NCI-H2171 treated with DMSO at 0.1 percent for 48 hours (cell line): ENCODE data around the gene THAP4.

ENCODE experiments used
- DNase-seq: peaks from one replicate; lab custom pipeline; 2025; lab: John Stamatoyannopoulos, UW

The THAP4 gene, protein sequence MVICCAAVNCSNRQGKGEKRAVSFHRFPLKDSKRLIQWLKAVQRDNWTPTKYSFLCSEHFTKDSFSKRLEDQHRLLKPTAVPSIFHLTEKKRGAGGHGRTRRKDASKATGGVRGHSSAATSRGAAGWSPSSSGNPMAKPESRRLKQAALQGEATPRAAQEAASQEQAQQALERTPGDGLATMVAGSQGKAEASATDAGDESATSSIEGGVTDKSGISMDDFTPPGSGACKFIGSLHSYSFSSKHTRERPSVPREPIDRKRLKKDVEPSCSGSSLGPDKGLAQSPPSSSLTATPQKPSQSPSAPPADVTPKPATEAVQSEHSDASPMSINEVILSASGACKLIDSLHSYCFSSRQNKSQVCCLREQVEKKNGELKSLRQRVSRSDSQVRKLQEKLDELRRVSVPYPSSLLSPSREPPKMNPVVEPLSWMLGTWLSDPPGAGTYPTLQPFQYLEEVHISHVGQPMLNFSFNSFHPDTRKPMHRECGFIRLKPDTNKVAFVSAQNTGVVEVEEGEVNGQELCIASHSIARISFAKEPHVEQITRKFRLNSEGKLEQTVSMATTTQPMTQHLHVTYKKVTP

DNA sequence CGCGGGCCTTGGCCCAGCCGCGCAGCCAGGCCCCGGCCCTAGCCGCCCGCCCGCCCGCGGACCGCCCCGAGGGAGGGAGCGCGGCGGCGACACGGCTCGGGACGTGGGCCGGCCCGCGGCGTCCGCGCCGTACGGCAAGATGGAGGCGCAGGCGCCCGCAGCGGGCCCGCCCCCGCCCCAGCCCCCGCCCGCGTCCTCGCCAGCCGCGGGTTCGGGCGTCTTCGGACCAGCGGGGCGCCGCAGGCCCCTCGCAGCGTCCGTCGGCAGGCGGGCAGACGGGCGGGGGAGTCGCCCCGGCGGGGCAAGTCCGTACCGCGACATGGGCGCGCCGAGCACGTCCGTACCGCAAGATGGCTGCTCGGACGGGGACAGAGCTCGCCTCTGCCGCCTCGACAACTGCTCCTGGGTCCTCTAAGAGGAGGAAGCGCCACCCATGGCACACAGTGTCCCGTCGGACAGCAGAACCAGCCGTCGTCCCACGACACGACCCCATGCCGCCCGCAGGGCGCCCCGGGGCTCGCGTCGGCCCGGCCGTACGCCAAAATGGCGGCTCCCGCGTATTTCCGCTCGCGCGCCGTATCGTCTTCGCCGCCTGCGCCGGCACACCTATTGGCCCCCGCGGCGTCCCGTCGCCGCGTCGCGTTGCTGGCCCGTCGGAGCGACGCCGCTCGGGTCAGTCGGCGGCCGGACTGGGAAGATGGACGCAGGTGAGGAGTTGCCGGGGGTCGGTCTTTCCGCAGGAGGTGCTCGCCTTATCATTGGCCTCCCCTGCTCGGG lies at the start of gene THAP4, which contains the start of gene ATG4B:
THAP4 (minus strand) TSS at position 141 of the 777 bp plus-strand sequence. CDS start 141 bp downstream, outside the sequence.
ATG4B (plus strand) TSS at position 676 of the 777 bp plus-strand sequence; CDS start at position 698, 22 bp downstream.
- DNase-seq, result peak; percentile 61

DNA sequence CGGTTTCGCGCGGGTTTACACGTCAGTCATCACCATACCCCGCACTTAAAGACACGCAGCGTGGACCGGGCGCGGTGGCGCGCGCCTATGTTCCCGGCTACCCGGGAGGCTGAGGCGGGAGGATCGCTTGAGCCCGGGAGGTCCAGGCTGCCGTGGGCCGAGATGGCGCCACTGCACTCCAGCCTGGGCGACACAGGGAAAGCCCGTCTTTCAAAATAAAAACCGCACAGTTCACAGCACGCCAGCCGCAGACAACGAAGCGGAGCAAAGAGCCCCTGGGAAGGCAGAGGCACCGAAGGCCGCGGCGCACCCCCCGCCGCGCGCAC lies 49.3 kb upstream of the THAP4 start:
- no peak for DNase-seq

DNA sequence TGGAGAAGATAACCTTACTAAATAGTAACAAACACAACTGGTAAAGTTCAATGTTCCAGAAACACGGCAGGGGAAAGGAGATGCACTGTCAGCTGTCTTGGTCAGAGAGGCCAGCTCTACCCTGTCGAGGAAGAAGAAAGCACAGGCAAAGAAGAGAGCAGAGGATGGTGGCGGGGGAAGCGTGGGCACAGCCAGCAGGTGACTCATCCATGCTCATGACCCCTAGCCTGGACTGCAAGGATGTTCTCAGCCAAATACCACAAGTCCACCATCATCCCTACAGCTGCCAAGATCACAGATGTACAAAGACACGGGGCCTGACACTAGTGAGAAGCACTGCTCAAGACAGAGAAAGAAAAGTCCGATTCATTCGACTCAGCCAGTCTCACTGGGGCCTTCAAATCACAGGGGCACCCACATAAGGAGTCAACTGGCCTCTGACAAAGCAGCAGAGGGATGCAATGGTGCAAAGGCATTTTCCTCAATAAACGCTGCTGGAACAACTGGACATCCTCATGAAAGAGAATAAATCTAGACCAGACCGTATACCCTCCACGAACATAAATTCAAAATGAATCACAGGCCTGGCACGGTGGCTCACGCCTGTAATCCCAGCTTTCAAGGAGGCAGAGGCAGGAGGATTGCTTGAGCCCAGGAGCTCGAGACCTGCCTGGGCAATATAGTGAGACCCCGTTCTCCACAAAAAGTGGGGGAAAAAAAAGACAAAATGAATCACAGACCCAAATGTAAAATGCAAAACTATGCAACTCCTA lies 44.1 kb upstream of the THAP4 start:
- DNase-seq, result no peak

DNA sequence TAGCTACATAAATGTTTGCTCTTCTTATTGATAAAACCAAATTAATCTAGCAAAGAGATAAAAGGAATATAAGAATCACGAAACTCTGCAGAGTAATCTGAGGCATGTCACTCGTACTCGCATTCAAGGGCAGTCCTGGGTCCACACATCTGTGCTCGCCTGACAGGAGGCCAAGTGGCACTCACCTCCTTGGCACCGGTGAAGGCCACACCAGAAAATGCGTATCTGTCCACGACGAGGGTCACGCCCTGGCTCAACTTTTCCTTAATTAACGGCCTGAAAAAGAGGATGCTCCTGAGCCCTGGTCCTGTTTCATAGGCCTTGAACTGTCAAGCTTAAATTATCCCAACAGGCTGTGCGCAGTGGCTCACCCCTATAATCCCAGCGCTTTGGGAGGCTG lies 43.1 kb upstream of the THAP4 start:
- DNase-seq, result no peak

DNA sequence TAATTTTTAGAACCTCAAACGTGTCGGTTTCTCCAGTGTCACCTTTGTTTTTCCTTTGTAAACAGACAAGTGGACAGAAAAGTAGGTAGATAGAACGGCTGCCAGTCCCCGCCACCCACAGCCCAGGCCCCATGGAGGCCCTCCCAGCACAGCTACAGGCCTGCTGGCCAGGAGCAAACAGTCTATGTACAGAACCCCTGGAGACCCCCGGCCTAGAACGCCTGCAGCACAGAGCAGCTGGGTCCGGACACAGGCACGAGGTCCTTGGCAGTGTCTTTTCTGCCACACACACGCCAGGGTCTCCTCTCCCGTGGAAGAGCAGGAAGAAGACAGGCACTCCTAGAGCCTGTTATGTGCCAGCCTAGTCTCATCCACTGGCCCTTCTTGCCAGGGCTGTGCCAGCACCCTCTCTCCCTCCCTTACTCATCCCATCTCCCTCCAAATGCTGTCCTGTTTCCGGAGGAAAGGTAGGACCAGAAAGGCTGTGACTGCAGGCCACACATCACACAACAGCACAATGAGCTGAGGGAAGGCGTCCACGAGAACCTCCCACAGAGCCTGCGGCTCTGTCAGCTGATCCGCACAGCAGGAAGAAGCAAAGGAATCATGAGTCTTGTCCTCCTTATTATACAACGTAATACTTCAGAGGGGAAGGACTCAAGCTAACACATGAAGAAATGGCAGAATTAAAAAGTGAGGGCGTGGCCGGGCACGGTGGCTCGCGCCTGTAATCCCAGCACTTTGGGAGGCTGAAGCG lies 42.0 kb upstream of the THAP4 start:
- DNase-seq, result no peak

DNA sequence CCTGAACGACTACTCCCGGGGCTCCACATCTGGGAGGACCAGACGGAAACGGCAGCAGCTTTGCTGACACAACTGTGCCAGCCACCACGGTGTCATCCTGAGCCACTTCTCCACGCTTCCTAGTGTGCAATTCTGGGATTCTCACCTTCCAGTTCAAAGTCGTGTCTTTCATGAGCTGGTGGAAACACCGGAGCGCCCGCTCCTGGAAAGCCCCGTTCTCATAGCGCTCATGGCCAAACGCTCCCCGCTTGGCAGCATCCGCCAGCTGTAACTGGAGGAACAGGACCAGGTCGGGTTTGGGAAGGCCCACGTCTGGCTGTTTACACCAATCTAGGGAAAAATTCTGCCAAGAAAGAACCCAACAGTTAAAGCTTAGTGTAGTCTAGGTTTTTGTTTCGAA lies 41.3 kb upstream of the THAP4 start:
- DNase-seq, result no peak

DNA sequence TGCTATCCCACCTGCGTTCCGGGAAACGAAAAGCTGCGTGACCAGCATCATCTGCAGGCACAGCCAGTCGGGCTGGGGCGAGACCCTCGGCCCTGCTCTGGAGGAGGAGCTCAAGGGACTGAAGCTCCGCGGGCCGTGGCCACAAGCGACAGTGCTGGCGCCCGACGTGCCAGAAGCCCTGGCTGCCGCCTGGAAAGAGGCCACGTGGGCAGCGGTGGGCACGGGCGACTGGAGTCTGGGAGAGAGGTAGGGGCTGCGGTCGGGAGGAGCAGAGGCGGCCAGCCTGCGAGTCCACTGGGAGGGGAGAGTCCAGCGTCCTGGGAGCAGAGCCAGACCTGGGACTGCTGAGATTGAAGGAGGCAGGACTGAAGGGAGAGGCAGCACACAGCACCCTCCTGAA lies 40.4 kb upstream of the THAP4 start:
- no peak for DNase-seq

DNA sequence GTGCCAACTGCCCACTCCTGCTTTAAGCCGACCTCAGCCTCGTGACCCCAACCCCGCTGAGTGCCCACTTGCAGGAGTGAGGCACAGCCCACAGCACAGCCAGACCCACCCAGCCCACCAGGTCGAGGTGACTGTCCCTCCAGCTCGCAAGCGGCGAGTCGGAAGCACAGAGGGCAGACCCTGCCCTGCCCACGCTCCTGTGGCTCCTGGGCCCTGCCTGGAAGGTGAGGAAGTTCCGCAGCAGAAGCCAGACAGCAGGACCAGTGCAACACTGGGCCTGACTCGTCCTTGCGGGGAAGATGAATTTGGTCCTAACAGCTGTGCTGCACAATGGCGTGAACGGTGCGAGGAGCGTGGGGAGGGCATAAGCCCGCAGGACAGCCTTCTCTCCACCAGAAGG lies 39.7 kb upstream of the THAP4 start:
- no peak for DNase-seq

DNA sequence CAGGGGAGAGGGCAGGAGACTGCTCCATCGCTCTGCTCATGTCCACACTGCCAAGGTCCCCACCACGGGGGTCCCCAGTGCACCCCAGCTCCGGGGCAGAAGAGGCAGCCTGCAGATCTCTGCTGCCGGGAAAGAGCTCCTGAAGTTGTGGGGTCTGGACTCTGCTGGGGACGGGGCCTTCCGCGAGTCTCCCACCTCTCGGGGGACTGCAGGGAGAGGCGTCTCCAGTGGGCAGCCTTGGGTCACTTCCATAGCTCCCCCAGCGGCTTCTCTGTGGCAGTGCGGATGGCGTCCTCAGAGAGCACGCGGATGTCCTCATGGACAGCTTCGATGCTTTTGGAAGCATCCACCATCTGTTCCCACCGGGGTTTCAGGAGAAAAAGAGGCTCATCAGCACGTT lies 38.9 kb upstream of the THAP4 start:
- DNase-seq, result no peak

DNA sequence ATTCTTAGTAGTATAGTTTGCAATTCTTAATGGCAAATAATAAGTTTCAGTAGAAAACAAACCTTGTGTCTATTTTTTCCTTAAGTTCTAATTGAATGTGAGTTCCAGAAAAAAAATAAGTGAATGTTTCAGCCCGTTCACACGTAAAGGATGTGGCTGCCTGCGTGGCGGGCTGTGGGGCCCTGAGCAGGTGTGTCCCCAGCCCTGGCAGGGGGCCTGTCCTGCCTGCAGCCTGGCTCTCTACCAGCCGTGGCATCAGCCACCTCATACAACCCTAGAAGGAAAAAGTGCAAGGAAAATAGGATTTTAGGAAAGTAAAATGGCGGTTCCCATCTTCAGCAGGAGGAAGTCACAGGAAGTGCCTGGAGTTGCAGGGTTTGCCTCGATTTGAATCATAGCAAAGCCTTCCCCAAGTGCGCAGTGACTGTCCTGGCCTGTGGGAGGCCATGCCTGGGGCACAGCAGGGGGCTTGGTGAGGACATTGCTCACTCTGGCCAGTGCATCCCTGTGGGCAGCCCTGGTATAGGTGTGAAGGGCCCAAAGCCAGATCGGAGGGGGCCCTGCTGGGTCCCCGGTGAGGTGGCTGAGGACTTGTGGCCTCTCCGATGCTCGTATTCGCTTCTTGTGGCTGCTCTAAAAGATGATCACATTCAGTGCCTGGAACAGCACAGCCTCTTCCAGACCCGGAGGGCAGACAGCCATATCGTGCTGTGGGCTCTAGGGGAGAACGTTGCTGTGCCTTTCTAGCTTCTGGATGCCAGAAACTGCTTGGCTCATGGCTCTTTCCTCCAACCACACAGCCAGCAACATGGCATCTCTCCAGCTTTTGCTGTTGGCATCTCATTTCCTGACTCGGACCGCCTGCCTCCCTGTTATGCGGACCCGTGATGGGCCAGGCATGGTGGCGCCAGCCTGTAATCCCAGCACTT lies 37.1 kb upstream of the THAP4 start:
- DNase-seq, result no peak

DNA sequence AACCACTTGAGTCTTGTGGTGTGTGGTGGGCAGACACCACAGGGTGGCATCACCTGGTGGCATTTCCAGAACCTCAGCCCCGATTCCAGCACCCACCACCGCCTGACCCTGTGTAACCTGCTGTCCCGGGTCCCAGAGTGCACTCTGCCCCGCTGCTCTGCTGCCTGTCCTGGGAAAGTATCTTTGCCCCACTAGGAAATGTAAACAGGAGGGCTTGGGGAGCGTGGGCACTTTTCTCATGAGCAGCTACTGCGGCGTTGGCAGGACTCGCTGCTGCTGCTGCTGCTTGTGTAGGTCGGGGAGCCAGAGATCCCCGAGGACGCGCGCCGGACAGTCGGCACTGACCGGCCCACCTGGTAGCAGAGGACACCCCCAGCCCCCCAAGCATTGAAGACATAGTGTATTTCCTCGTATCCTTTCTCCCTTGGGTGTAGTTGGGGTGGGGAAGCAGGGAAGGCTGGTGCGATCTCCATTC lies 36.3 kb upstream of the THAP4 start:
- no peak for DNase-seq

DNA sequence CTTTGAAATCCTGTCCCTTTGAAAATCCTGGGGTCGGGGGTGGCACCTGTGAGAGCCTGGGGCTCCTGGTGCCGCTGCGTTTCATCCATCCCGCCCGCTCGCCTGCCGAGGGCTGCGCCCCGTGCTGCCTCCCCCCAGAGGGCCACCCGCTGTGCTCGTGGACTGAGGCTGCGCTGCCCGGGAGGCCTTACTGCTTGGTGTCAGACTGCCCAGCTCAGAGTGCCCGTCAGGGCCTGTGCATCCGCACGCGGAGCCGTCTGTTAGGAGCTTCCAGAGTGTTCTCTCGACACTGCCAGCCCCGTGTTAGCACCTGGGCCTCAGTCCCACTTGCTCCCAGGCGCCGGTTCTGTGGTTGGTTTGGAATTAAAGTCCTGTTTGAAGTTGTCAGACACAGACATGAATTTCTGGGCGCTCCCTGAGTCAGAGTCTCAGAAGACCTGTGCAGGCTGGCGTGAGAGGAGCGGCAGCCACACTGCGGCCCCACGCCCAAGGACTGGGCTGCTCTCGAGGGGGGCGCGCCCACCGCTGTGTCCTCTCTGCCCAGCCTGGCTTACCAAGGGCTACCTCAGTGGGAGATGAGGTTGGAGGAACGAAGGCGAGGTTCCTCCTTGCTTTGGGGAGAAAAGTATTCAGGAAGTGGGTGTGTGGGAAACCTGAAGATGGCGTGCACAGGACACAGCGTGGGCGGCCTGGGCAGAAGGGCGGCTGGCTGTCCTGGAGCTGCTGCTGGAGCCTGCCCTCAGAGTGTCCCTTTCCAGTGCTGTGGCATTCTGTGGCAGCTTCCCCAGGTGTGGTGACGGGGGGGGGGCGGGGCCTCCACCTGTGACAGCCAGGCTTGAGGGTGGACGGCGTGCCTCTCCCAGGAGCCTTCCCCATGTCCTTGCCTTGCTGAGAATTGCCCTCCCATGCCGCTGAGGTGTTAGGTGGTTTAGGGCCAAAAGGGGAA lies 35.6 kb upstream of the THAP4 start:
- DNase-seq, result no peak

DNA sequence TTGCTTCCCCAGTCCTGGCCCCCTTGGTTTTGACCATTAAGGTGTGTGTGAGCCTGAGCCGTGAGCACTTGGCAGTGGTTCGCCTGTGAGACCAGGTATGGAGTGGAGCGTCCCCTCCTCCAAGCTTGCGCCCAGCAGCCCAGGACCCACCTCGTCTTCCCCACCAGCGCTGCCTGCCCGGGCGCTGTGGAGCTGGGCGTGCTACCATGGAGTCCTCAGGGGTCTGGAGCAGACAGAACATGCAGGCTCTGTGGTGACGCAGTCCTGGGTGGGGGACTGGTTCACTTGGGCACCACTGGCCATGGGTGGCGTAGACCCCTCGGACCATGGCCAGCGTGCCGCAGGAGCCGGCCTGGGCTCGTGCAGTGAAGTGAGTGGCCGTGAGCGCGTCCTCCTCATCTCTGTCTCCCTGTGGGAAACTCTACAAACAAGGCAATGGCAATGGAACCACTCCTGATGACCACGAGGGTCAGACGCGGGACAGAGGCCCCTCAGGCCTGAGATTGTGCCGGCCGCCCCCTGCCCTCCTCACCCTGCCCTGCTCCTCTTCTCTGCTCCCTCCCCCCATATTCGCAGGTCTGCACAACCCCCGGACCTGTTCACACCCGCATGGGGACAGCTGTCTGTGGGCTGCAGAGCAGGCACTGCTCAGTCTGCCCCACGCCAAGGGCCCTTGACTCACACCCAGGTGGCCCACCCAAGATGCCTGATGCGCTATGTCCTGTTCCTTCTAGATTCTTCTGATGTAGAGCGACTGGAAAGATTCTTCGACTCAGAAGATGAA lies 34.7 kb upstream of the THAP4 start:
- DNase-seq, result no peak

DNA sequence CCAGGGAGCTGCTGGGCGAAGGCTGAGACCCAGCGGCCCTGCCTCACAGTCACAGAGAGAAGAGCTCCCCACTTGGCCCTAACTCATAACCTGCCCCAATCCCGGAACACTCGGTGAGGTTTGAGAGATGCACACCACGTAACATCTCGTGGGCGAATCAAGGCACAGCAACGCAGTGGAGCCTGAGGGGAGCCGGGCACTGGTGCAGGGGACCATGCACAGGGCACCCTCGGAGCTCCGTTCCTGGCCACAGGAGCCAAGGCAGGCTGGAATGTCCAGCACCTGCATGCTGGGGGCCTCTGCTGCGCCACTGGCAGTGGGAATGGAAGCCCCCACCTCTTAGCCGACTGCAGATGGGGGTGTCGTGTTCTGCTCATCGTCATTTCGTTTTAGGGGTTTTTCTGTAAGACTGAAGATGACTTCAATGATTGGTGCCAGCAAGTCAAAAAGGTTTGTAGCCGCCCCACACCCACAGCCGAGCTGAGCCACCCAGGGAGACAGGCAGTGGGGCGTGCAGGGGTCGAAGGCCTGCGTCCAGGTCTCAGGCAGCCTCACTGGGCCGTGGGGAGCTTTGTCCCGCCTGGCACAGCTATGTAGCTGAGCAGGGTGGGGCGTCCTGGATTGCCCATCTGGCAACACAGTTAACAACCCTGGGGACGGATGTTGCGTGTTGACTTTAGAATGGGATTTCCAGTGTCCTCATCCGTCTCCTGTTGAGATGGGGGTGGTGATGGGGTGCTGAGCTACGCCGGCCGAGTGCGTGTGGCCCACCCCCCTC lies 33.6 kb upstream of the THAP4 start:
- no peak for DNase-seq

DNA sequence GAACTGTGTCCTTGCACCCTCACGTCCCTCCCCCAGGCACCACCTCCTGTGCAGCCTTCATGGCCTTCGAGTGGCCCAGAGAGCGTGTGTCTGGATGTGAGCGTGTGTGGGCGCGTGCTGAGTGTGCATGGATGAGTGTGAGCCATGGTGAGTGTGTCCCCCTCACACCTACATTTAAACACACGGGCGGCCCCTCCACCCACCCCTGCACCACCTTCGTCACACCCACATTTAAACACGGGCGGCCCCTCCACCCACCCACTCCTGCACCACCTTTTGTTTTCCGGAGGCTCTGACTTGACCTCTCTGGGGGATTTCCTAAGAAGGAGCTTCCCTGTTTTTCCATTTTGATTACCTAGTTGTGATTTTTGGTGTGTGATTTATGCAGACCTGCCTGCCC lies 31.9 kb upstream of the THAP4 start:
- DNase-seq, result no peak

DNA sequence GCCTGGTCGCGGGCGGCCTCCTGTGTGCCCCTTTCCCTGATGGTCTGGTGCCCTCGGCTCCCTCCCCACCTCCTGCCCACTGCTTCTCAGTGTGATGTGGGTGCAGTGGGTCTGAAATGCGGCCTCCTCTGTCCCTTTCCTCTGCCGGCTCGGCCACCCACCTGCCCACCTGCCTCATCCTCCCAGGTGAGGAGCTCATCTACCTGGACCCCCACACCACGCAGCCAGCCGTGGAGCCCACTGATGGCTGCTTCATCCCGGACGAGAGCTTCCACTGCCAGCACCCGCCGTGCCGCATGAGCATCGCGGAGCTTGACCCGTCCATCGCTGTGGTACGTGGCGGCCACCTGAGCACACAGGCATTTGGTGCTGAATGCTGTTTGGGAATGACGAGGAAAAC lies 31.4 kb upstream of the THAP4 start:
- no peak for DNase-seq

DNA sequence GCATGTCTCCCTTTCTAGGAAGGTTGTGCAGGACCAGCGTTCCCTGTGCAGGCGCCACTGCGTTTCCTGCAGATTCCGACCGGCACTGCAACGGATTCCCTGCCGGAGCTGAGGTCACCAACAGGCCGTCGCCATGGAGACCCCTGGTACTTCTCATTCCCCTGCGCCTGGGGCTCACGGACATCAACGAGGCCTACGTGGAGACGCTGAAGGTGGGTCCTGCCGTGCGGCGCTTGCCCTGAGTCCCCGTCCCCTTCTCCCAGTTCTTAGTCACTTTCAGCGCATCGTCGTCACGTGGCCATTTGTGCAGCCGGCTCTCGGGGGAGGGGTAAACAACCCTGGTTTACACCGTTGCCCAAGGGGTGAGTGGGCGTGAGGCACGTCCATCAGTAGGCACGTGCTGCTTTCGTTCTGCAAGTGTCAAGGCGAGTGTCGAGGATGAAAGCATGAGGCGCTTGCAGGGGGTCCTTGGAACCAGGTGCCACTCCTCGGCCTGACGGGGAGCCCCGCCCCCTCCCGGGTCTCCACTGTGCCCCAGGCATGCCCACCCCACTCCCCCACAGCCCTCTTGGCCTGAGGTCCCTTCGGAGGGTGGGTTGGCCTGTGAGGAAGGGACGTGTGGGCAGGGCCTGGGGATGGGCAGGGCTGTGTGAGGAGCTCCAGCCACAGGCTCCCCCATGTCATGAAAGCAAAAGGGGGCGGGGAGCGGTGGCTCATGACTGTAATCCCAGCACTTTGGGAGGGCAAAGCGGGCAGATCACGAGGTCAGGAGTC lies 29.9 kb upstream of the THAP4 start:
- DNase-seq, result no peak
